H9 (cell line): ENCODE data around the gene PLCG1. TPM values are rescaled to one million over a fixed set of nuclear protein-coding genes. Genes with fewer than 3 reads are reported as not detected.

Source experiments
- DNase-seq: peaks from one replicate; pipeline ENCODE4 v3.0.0-alpha.2; 2017
- H2AFZ ChIP-seq: one replicate; pipeline ENCODE4 v1.6.1; 2013; ENCODE audit warnings: mild to moderate bottlenecking, low read length, control low read depth, moderate library complexity
- H2AK5ac ChIP-seq: 2 replicates; pipeline ENCODE4 v1.6.1; 2013; ENCODE audit warnings: low read length, control low read depth, mixed read lengths; ENCODE audit not compliant: insufficient read length
- H2BK120ac ChIP-seq: one replicate; pipeline ENCODE4 v1.6.1; 2013; ENCODE audit warnings: low read depth, mild to moderate bottlenecking, low read length, control low read depth, inconsistent platforms; ENCODE audit not compliant: poor library complexity, severe bottlenecking
- H2BK12ac ChIP-seq: 2 replicates; pipeline ENCODE4 v1.6.1; 2013; ENCODE audit warnings: low read length, control low read depth, mixed read lengths, low read depth; ENCODE audit not compliant: insufficient read length
- H2BK15ac ChIP-seq: 2 replicates; pipeline ENCODE4 v1.6.1; 2013; ENCODE audit warnings: low read depth, low read length, control low read depth
- H2BK20ac ChIP-seq: one replicate; pipeline ENCODE4 v1.6.1; 2013; ENCODE audit warnings: low read depth, mild to moderate bottlenecking, low read length, control low read depth, inconsistent platforms; ENCODE audit not compliant: poor library complexity, severe bottlenecking
- H2BK5ac ChIP-seq: 2 replicates; pipeline ENCODE4 v1.6.1; 2013; ENCODE audit warnings: low read length, control low read depth, mixed read lengths; ENCODE audit not compliant: insufficient read length
- H3K14ac ChIP-seq: 2 replicates; pipeline ENCODE4 v1.6.1; 2013; ENCODE audit warnings: low read length, control low read depth; ENCODE audit not compliant: insufficient read depth
- H3K18ac ChIP-seq: 2 replicates; pipeline ENCODE4 v1.6.1; 2013; ENCODE audit warnings: low read depth, mild to moderate bottlenecking, mixed read lengths, low read length, control low read depth; ENCODE audit not compliant: insufficient read length
- H3K23ac ChIP-seq: 2 replicates; pipeline ENCODE4 v1.6.1; 2013; ENCODE audit warnings: low read length, control low read depth, mixed read lengths, low read depth; ENCODE audit not compliant: insufficient read length
- H3K23me2 ChIP-seq: 2 replicates; pipeline ENCODE4 v1.6.1; 2013; ENCODE audit warnings: low read depth, mild to moderate bottlenecking, mixed read lengths, low read length, control low read depth; ENCODE audit not compliant: insufficient read length, poor library complexity, severe bottlenecking
- H3K27ac ChIP-seq: 2 replicates; pipeline ENCODE4 v1.5.1; 2013; ENCODE audit warnings: low read length, control low read depth, mixed read lengths, low read depth; ENCODE audit not compliant: insufficient read length
- H3K27me3 ChIP-seq: 2 replicates; pipeline ENCODE4 v1.6.1; 2013; ENCODE audit warnings: low read length, control low read depth, inconsistent platforms; ENCODE audit not compliant: insufficient read depth
- H3K4ac ChIP-seq: 2 replicates; pipeline ENCODE4 v1.6.1; 2013; ENCODE audit warnings: low read depth, mild to moderate bottlenecking, control low read depth, inconsistent platforms, low read length, moderate library complexity
- H3K4me1 ChIP-seq: 2 replicates; pipeline ENCODE4 v1.6.1; 2013; ENCODE audit warnings: low read length, control low read depth, inconsistent platforms; ENCODE audit not compliant: insufficient read depth
- H3K4me2 ChIP-seq: 2 replicates; pipeline ENCODE4 v1.6.1; 2013; ENCODE audit warnings: low read length, control low read depth, mixed read lengths; ENCODE audit not compliant: insufficient read length, insufficient read depth
- H3K56ac ChIP-seq: 2 replicates; pipeline ENCODE4 v1.6.1; 2013; ENCODE audit warnings: low read depth, mild to moderate bottlenecking, mixed read lengths, low read length, control low read depth; ENCODE audit not compliant: insufficient read length
- H3K79me1 ChIP-seq: 2 replicates; pipeline ENCODE4 v1.6.1; 2013; ENCODE audit warnings: low read depth, mild to moderate bottlenecking, moderate library complexity, low read length, control low read depth, inconsistent platforms; ENCODE audit not compliant: insufficient read depth, poor library complexity, severe bottlenecking
- H3K79me2 ChIP-seq: 2 replicates; pipeline ENCODE4 v1.6.1; 2013; ENCODE audit warnings: low read length, control low read depth, inconsistent platforms; ENCODE audit not compliant: insufficient read depth
- H3K9ac ChIP-seq: 2 replicates; pipeline ENCODE4 v1.6.1; 2013; ENCODE audit warnings: low read length, control low read depth, mixed read lengths; ENCODE audit not compliant: insufficient read length; ENCODE audit errors: extremely low read depth
- H3K9me3 ChIP-seq: one replicate; pipeline ENCODE4 v1.6.1; 2013; ENCODE audit warnings: low read depth, low read length, inconsistent platforms; ENCODE audit not compliant: control insufficient read depth
- H3T11ph ChIP-seq: one replicate; pipeline ENCODE4 v1.6.1; 2013; ENCODE audit warnings: mild to moderate bottlenecking, low read length, control low read depth, inconsistent platforms
- H4K20me1 ChIP-seq: one replicate; pipeline ENCODE4 v1.6.1; 2013; ENCODE audit not compliant: control insufficient read depth, insufficient read length, insufficient read depth
- H4K5ac ChIP-seq: 2 replicates; pipeline ENCODE4 v1.6.1; 2013; ENCODE audit warnings: low read depth, mild to moderate bottlenecking, mixed read lengths, low read length, control low read depth; ENCODE audit not compliant: insufficient read length
- H4K8ac ChIP-seq: replicated peaks from 2 replicates; pipeline ENCODE4 v1.6.1; 2013; ENCODE audit warnings: low read length, control low read depth, mixed read lengths, low read depth; ENCODE audit not compliant: insufficient read length
- H4K91ac ChIP-seq: 2 replicates; pipeline ENCODE4 v1.6.1; 2013; ENCODE audit warnings: low read depth, mild to moderate bottlenecking, moderate library complexity, mixed read lengths, low read length, control low read depth; ENCODE audit not compliant: insufficient read length
- H3K27ac Mint-ChIP-seq, 3 experiments: 2 replicates in 2 of 3; 3 replicates in 1 of 3; pipeline ENCODE4 v1.8.0; 2020 to 2021; ENCODE audit warnings: mixed read lengths in 3 of 3, mild to moderate bottlenecking in 1 of 3, moderate library complexity in 1 of 3
- H3K27me3 Mint-ChIP-seq: 2 replicates; pipeline ENCODE4 v1.8.0; 2021; ENCODE audit warnings: low read depth, mild to moderate bottlenecking, moderate library complexity, mixed read lengths
- H3K36me3 Mint-ChIP-seq, 3 experiments: 2 replicates in 2 of 3; 3 replicates in 1 of 3; pipeline ENCODE4 v1.8.0; 2020 to 2021; ENCODE audit warnings: low read depth in 3 of 3, mixed read lengths in 3 of 3; ENCODE audit not compliant: insufficient read depth in 1 of 3
- H3K4me1 Mint-ChIP-seq, 2 experiments: 2 replicates each; pipeline ENCODE4 v1.8.0; 2020; ENCODE audit warnings: mixed read lengths in 2 of 2
- H3K4me3 Mint-ChIP-seq, 2 experiments: 2 replicates in 1 of 2; 3 replicates in 1 of 2; pipeline ENCODE4 v1.8.0; 2020 to 2021; ENCODE audit warnings: mild to moderate bottlenecking in 2 of 2, mixed read lengths in 2 of 2, moderate library complexity in 1 of 2
- H3K9me3 Mint-ChIP-seq, 2 experiments: 2 replicates in 1 of 2; 3 replicates in 1 of 2; pipeline ENCODE4 v1.8.0; 2020; ENCODE audit warnings: mild to moderate bottlenecking in 2 of 2, mixed read lengths in 2 of 2, moderate library complexity in 1 of 2
- WGBS: extraction: QIAGEN DNeasy Blood & Tissue Kit; methylation state at CpG from one replicate; pipeline ENCODE4 v1.1.7; 2013; ENCODE audit warnings: missing lambda C conversion rate, low lambda C conversion rate, mixed read lengths; ENCODE audit not compliant: insufficient read length; ENCODE audit errors: extremely low coverage; 5-methylcytosine and 5-hydroxymethylcytosine counted together
- total RNA-seq: library from RNA; stranded (reverse); gene quantifications from 2 replicates; pipeline ENCODE4 v1.2.1, GENCODE V29; 2021
- TF ChIP-seq, protein P1 (sequence below): fragments of 200-600 bp; sonication (generic); conservative IDR thresholded peaks from 3 replicates; pipeline ENCODE4 v1.8.0; 2021; ENCODE audit warnings: antibody characterized with exemption, mild to moderate bottlenecking

PLCG1 gene
- total RNA-seq, 1 experiment from 2014 or later, result 171 TPM

- H2AK5ac ChIP-seq, result no peak overlapping the region
- no peaks in the 10 kb centered on the region for H4K20me1 ChIP-seq
- peaks cover 0 to under 1% (median under 1%) of the 10 kb centered on the region in 3 experiments; a peak in 2 of 7 replicates for H3K36me3 Mint-ChIP-seq
- no peaks in the 10 kb centered on the region for H3K27me3 ChIP-seq
- DNase-seq, result no peak
- H2BK120ac ChIP-seq, result no peak overlapping the region
- no peak overlapping the region for H3T11ph ChIP-seq
- H3K9me3 ChIP-seq, result no peaks in the 10 kb centered on the region
- H3K27ac Mint-ChIP-seq, result no peak overlapping the region
- H3K14ac ChIP-seq, result no peak overlapping the region
- no peaks in the 10 kb centered on the region for H3K79me2 ChIP-seq
- no peak overlapping the region for H3K4ac ChIP-seq
- H3K56ac ChIP-seq, result no peak overlapping the region
- H2BK5ac ChIP-seq, result no peak overlapping the region
- peaks cover 0 to 3% of the 10 kb centered on the region in 2 experiments; a peak in 2 of 5 replicates for H3K9me3 Mint-ChIP-seq
- H3K4me3 Mint-ChIP-seq, result no peak overlapping the region
- no peaks in the 10 kb centered on the region for H3K79me1 ChIP-seq
- peaks cover 9% of the 10 kb centered on the region in 2 experiments for H3K4me1 Mint-ChIP-seq
- no CpG with 5 or more reads among the region's 11 CpGs for WGBS
- no peaks in the 10 kb centered on the region for H3K23me2 ChIP-seq
- H2BK15ac ChIP-seq, result no peak overlapping the region
- no peak overlapping the region for H3K4me2 ChIP-seq
- H3K9ac ChIP-seq, result no peak overlapping the region
- H3K4me1 ChIP-seq, result no peaks in the 10 kb centered on the region
- no peak overlapping the region for H3K18ac ChIP-seq
- H4K5ac ChIP-seq, result no peak overlapping the region
- no peak overlapping the region for H4K8ac ChIP-seq
- no peak overlapping the region for H2BK20ac ChIP-seq
- H3K27ac ChIP-seq, result no peak overlapping the region
- H3K27me3 Mint-ChIP-seq, result peaks cover 4% of the 10 kb centered on the region
- H3K23ac ChIP-seq, result no peak overlapping the region
- TF ChIP-seq, protein P1, sequence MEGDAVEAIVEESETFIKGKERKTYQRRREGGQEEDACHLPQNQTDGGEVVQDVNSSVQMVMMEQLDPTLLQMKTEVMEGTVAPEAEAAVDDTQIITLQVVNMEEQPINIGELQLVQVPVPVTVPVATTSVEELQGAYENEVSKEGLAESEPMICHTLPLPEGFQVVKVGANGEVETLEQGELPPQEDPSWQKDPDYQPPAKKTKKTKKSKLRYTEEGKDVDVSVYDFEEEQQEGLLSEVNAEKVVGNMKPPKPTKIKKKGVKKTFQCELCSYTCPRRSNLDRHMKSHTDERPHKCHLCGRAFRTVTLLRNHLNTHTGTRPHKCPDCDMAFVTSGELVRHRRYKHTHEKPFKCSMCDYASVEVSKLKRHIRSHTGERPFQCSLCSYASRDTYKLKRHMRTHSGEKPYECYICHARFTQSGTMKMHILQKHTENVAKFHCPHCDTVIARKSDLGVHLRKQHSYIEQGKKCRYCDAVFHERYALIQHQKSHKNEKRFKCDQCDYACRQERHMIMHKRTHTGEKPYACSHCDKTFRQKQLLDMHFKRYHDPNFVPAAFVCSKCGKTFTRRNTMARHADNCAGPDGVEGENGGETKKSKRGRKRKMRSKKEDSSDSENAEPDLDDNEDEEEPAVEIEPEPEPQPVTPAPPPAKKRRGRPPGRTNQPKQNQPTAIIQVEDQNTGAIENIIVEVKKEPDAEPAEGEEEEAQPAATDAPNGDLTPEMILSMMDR, result no peak
- no peak overlapping the region for H4K91ac ChIP-seq
- no peak overlapping the region for H2AFZ ChIP-seq
- H2BK12ac ChIP-seq, result no peak overlapping the region
These were observed 68.0 kb downstream of the PLCG1 start for GRCh38 chr20:41205313-41205712.
